HCT116 (cell line): ENCODE measurements around the gene DOCK1. TPM values are rescaled to one million over a fixed set of nuclear protein-coding genes. Genes with fewer than 3 reads are reported as not detected.

ENCODE experiments used
- ATAC-seq: fragments of 200-7000 bp; cut with Tn5 transposase; 2 replicates; pipeline ENCODE4 v1.9.1; 2020; ENCODE audit warnings: mild to moderate bottlenecking, moderate library complexity
- BruUV-seq: library from RNA; stranded (reverse); fragments of 400-500 nt; replicated peaks from 2 replicates; lab custom pipeline; 2021; lab: Mats Ljungman, UMichigan
- CTCF ChIA-PET: fragments of 300-600 bp; sonication (Branson Sonifier 250); formaldehyde crosslinking; loops from one replicate; lab custom pipeline; 2021; ENCODE audit warnings: antibody characterized with exemption; lab: Charles Lee
- POLR2A ChIA-PET: fragments of 300-600, 350-600 bp; sonication (Branson Sonifier 250); formaldehyde crosslinking; loops from one replicate; lab custom pipeline; 2021; ENCODE audit warnings: antibody characterized with exemption; lab: Charles Lee
- RAD21 ChIA-PET, 2 experiments: fragments of 300-600 bp; sonication (Branson Sonifier 250); formaldehyde crosslinking; loops; one replicate each; lab custom pipeline; 2023; ENCODE audit warnings: low total read pairs in 2 of 2; ENCODE audit not compliant: uncharacterized antibody in 2 of 2, unreplicated experiment in 2 of 2, low non-redundant PET in 1 of 2; lab: Charles Lee
- DNase-seq: peaks from one replicate; pipeline ENCODE4 v3.0.0-alpha.2; 2010; ENCODE audit warnings: low read depth, low spot score
- H2AFZ ChIP-seq: fragments of 200-600 bp; shearing (Covaris generic), sonication (generic); 2 replicates; pipeline ENCODE4 v1.6.1; 2017; ENCODE audit warnings: low read depth, mixed run types, mixed read lengths, antibody characterized with exemption, low read length; ENCODE audit not compliant: poor library complexity, severe bottlenecking
- H3K27ac ChIP-seq: 2 replicates; pipeline ENCODE4 v1.5.1; 2012; ENCODE audit warnings: low read depth, low read length
- H3K27me3 ChIP-seq: fragments of 200-600 bp; sonication (generic); 2 replicates; pipeline ENCODE4 v1.6.1; 2016; ENCODE audit warnings: mixed run types, low read length, mixed read lengths; ENCODE audit not compliant: insufficient read depth
- H3K36me3 ChIP-seq, 2 experiments: fragments of 200-500 bp in 1 of 2; fragments of 200-600 bp in 1 of 2; sonication (Bioruptor generic) in 1 of 2; sonication (generic) in 1 of 2; 2 replicates each; pipeline versions ENCODE4 v1.5.1 to v1.6.1; 2014 to 2016; ENCODE audit warnings: low read length in 2 of 2, inconsistent platforms in 1 of 2, mixed read lengths in 1 of 2, mixed run types in 1 of 2; ENCODE audit not compliant: insufficient read depth in 2 of 2, control insufficient read depth in 1 of 2
- H3K4me1 ChIP-seq, 2 experiments: fragments of 200-600 bp in 1 of 2; sonication (generic) in 1 of 2; 2 replicates each; pipeline versions ENCODE4 v1.5.1 to v1.6.1; 2012 to 2017; ENCODE audit warnings: low read length in 2 of 2, inconsistent platforms in 1 of 2, mild to moderate bottlenecking in 1 of 2, mixed read lengths in 1 of 2, mixed run types in 1 of 2, moderate library complexity in 1 of 2; ENCODE audit not compliant: insufficient read depth in 2 of 2, control insufficient read depth in 1 of 2
- H3K4me2 ChIP-seq: fragments of 200-600 bp; sonication (generic); 2 replicates; pipeline ENCODE4 v1.6.1; 2017; ENCODE audit warnings: mixed run types, low read length, mixed read lengths
- H3K4me3 ChIP-seq, 2 experiments: fragments of 200-600 bp in 1 of 2; sonication (generic) in 1 of 2; replicated peaks in 1 of 2; 2 replicates each; pipeline ENCODE4 v1.5.1; 2011 to 2016; ENCODE audit warnings: low read length in 2 of 2, control low read depth in 1 of 2, low read depth in 1 of 2, mild to moderate bottlenecking in 1 of 2, mixed read lengths in 1 of 2, mixed run types in 1 of 2
- H3K79me2 ChIP-seq: fragments of 200-600 bp; sonication (generic); 2 replicates; pipeline ENCODE4 v1.6.1; 2017; ENCODE audit warnings: mild to moderate bottlenecking, mixed run types, low read length, moderate library complexity, mixed read lengths; ENCODE audit not compliant: insufficient read depth
- H3K9ac ChIP-seq: fragments of 200-600 bp; sonication (generic); 2 replicates; pipeline ENCODE4 v1.6.1; 2016; ENCODE audit warnings: low read length, mixed read lengths
- H3K9me2 ChIP-seq: fragments of 200-600 bp; sonication (generic), shearing (Covaris generic); 2 replicates; pipeline ENCODE4 v1.6.1; 2017; ENCODE audit warnings: mixed run types, mild to moderate bottlenecking, moderate library complexity; ENCODE audit not compliant: insufficient read depth
- H3K9me3 ChIP-seq, 2 experiments: fragments of 200-500 bp in 1 of 2; fragments of 200-600 bp in 1 of 2; sonication (Bioruptor generic) in 1 of 2; sonication (generic) in 1 of 2; 2 replicates each; pipeline ENCODE4 v1.6.1; 2014 to 2017; ENCODE audit warnings: low read length in 2 of 2, mixed read lengths in 2 of 2, inconsistent platforms in 1 of 2, low read depth in 1 of 2, mild to moderate bottlenecking in 1 of 2, mixed run types in 1 of 2, moderate library complexity in 1 of 2; ENCODE audit not compliant: control insufficient read depth in 1 of 2, insufficient read depth in 1 of 2
- H4K20me1 ChIP-seq: fragments of 200-600 bp; sonication (generic), shearing (Covaris generic); 2 replicates; pipeline ENCODE4 v1.6.1; 2017; ENCODE audit warnings: mixed run types, mild to moderate bottlenecking, moderate library complexity; ENCODE audit not compliant: insufficient read depth
- ATF3 ChIP-seq: IDR thresholded peaks from 2 replicates; pipeline ENCODE4 v1.6.1; 2012
- EGR1 ChIP-seq: IDR thresholded peaks from 2 replicates; pipeline ENCODE4 v1.6.1; 2012; ENCODE audit warnings: low read depth
- ELF1 ChIP-seq: IDR thresholded peaks from 2 replicates; pipeline ENCODE4 v1.6.1; 2012; ENCODE audit warnings: low read depth, borderline replicate concordance
- EZH2phosphoT487 ChIP-seq: fragments of 200-600 bp; IDR thresholded peaks from 2 replicates; pipeline ENCODE4 v1.6.1; 2018; ENCODE audit warnings: antibody characterized with exemption, borderline replicate concordance
- MAX ChIP-seq: IDR thresholded peaks from 2 replicates; pipeline ENCODE4 v1.6.1; 2012
- POLR2AphosphoS5 ChIP-seq: IDR thresholded peaks from 2 replicates; pipeline ENCODE4 v1.6.1; 2011; ENCODE audit warnings: mild to moderate bottlenecking, low read depth, low read length, moderate library complexity
- RAD21 ChIP-seq: IDR thresholded peaks from 2 replicates; pipeline ENCODE4 v1.6.1; 2012; ENCODE audit warnings: low read depth, mild to moderate bottlenecking
- SIN3A ChIP-seq: IDR thresholded peaks from 2 replicates; pipeline ENCODE4 v1.6.1; 2012; ENCODE audit warnings: low read depth
- ZBTB33 ChIP-seq: IDR thresholded peaks from 2 replicates; pipeline ENCODE4 v1.6.1; 2011; ENCODE audit warnings: mild to moderate bottlenecking, low read length, moderate library complexity; ENCODE audit not compliant: insufficient replicate concordance; ENCODE audit errors: extremely low read depth
- ZNF274 ChIP-seq: fragments of 200-500 bp; sonication (Bioruptor generic); IDR thresholded peaks from 2 replicates; pipeline ENCODE4 v1.6.1; 2014; ENCODE audit warnings: mild to moderate bottlenecking, low read depth, low read length, inconsistent platforms
- intact Hi-C: fragments of 100-400 bp; cut with micrococcal nuclease; formaldehyde crosslinking; loops from 2 replicates; pipeline ENCODE4 v1.10.0; 2022
- total RNA-seq: library from RNA; stranded (reverse); gene quantifications from one replicate; pipeline ENCODE4 v1.2.1, GENCODE V29; 2021; ENCODE audit not compliant: unreplicated experiment
- TF ChIP-seq, protein P1 (sequence below): IDR thresholded peaks from 2 replicates; pipeline ENCODE4 v1.6.1; 2012; ENCODE audit warnings: low read depth

DOCK1 gene
- total RNA-seq, 1 experiment from 2014 or later: 46.5 TPM

- Histone ChIP-seq H3K4me1 (peaks cover 24 to 44% of the 10 kb centered on the region in 2 experiments), H3K27me3 (no peaks in the 10 kb centered on the region), H3K4me3 (peak overlapping the region; percentile 69 to 80), H3K4me2 (peak overlapping the region; percentile 83), H3K9ac (peak overlapping the region; percentile 70), H3K9me2 (no peaks in the 10 kb centered on the region), H3K36me3 (no peaks in the 10 kb centered on the region), H4K20me1 (no peaks in the 10 kb centered on the region), H2AFZ (no peak overlapping the region), H3K79me2 (peaks cover 51% of the 10 kb centered on the region), H3K27ac (peak overlapping the region; percentile 80), H3K9me3 (no peaks in the 10 kb centered on the region)
- CTCF ChIA-PET: no interaction called here
- RAD21 ChIA-PET: no interaction called here
- ATAC-seq: peak; percentile 46
- intact Hi-C loops: loop anchor here (10.0 kb wide), 1 partner anchor 239 kb away; no protein-coding TSS in a partner anchor
- no peak for TF ChIP-seq RAD21
- no peak for TF ChIP-seq POLR2AphosphoS5
- no peak for TF ChIP-seq EGR1
- TF ChIP-seq MAX: no peak
- TF ChIP-seq ZNF274: no peak
- no peak for TF ChIP-seq EZH2phosphoT487
- no peak for DNase-seq
- POLR2A ChIA-PET: no interaction called here
- BruUV-seq: no TSS peak
Observed at GRCh38 chr10:126905776-126906703, 812 bp downstream of the DOCK1 start.

- H2AFZ ChIP-seq: no peak overlapping the region
- H3K27ac ChIP-seq: peak overlapping the region; percentile 80; the same call in 1 of the 2 replicates
- RAD21 ChIA-PET: no interaction called here
- ATAC-seq (no peak), DNase-seq (no peak)
- intact Hi-C loops: loop anchor here (10.0 kb wide), 1 partner anchor 238 kb away; no protein-coding TSS in a partner anchor
- CTCF ChIA-PET: no interaction called here
- no peaks in the 10 kb centered on the region for H3K27me3 ChIP-seq
- H3K9me3 ChIP-seq: no peaks in the 10 kb centered on the region
- H3K9ac ChIP-seq: peak overlapping the region; percentile 70
- H4K20me1 ChIP-seq: no peaks in the 10 kb centered on the region
- H3K36me3 ChIP-seq: no peaks in the 10 kb centered on the region
- no peaks in the 10 kb centered on the region for H3K9me2 ChIP-seq
- peak overlapping the region; percentile 83 for H3K4me2 ChIP-seq
- peaks cover 59% of the 10 kb centered on the region for H3K79me2 ChIP-seq
- peaks cover 19 to 39% of the 10 kb centered on the region in 2 experiments for H3K4me1 ChIP-seq
- no TSS peak for BruUV-seq
- POLR2A ChIA-PET: no interaction called here
- peak overlapping the region; percentile 69 to 80 for H3K4me3 ChIP-seq
- TF ChIP-seq ATF3: no peak
- TF ChIP-seq EGR1: no peak
- TF ChIP-seq SIN3A: no peak
- TF ChIP-seq ELF1: no peak
- TF ChIP-seq, protein P1, sequence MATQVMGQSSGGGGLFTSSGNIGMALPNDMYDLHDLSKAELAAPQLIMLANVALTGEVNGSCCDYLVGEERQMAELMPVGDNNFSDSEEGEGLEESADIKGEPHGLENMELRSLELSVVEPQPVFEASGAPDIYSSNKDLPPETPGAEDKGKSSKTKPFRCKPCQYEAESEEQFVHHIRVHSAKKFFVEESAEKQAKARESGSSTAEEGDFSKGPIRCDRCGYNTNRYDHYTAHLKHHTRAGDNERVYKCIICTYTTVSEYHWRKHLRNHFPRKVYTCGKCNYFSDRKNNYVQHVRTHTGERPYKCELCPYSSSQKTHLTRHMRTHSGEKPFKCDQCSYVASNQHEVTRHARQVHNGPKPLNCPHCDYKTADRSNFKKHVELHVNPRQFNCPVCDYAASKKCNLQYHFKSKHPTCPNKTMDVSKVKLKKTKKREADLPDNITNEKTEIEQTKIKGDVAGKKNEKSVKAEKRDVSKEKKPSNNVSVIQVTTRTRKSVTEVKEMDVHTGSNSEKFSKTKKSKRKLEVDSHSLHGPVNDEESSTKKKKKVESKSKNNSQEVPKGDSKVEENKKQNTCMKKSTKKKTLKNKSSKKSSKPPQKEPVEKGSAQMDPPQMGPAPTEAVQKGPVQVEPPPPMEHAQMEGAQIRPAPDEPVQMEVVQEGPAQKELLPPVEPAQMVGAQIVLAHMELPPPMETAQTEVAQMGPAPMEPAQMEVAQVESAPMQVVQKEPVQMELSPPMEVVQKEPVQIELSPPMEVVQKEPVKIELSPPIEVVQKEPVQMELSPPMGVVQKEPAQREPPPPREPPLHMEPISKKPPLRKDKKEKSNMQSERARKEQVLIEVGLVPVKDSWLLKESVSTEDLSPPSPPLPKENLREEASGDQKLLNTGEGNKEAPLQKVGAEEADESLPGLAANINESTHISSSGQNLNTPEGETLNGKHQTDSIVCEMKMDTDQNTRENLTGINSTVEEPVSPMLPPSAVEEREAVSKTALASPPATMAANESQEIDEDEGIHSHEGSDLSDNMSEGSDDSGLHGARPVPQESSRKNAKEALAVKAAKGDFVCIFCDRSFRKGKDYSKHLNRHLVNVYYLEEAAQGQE: no peak
- no peak for TF ChIP-seq ZBTB33
Observed at GRCh38 chr10:126906704-126907422, 1.6 kb downstream of the DOCK1 start.
